GM20000 (cell line): ENCODE data around the gene BACH2.
"Not testable (repeated sequence)": the region's sequence is repeated elsewhere in the genome, so short reads cannot be mapped to it uniquely, and the experiment has no call there.

ENCODE experiments used
- DNase-seq: peaks from one replicate; pipeline ENCODE4 v3.0.0; 2012; ENCODE audit warnings: low spot score
- CTCF ChIP-seq: IDR thresholded peaks from 2 replicates; pipeline ENCODE4 v1.5.1; 2012; ENCODE audit warnings: mild to moderate bottlenecking, control low read depth; ENCODE audit errors: extremely low read depth, missing control alignments

BACH2 gene

DNA sequence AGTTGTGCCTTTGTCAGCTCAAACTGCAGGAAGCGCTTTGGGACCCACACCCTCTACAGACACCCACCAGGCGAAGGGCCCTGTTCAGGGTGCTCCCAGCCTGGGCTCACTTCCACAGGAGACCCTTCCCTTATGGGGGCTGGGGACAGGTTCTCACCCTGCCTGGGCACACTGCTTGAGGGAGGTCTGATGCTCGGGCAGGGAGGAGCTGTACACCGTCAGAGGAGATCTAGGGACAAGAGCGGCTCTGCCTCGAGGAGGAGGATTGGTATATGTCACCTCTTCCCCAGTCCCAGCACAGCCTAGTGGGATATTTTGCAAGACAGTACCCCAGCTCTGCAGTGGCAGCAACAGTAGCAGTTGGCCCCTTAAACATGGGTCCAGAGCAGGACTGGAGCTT is 375.4 kb downstream of the BACH2 start:
- no peak for DNase-seq
- no peak for TF ChIP-seq CTCF

DNA sequence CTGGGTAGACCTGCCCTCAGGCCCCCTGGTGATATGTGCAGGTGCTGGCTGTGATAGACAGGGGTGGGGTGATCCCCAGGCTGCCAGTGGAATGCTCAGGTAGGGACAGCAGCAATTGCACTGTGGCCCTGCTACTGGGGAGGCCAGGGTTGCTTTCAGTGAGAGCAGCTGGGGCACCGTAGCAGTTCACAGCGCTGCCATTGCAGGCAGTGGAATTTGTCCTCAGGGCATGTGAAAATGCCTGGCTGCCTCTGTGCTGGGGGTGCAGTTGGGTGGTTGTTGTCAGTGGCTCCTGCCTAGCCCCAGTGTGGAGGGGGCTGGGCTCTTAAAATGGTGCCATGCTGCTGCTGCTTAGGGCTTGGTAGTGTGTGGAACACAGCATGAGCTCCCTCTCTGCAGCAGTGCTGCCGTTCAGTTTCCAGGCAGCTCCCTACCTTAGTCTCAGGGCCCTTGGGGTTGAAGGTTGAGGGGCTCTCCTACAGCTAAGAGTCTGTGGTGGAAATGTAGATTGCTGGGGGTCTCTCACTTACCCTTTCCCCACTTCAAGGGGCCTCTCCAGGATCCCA is 378.8 kb downstream of the BACH2 start:
- no peak for DNase-seq
- no peak for TF ChIP-seq CTCF

DNA sequence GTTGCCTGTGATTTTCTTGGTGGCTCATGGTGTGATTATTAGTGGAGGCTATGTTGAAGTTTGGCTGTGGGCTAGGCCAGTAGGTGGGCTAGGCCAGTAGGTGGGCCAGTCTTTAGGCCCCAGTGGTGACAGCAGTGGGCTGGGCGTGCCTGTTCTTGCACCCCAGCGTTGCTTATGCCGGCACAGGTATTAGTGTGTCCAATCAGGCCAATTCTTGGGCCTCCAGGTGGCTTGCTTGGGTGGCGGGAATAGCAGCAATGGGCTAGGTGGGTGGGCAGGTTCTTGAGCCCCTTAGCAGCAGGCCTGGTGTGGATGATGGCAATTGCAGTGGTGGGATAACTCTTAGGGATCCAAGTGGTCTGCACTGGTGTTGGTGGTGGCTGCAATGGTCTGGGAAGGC is 379.4 kb downstream of the BACH2 start:
- no peak for DNase-seq
- no peak for TF ChIP-seq CTCF

GRCh38 chr6:89916136-89916920 is 380.3 kb downstream of the BACH2 start:
- no peak for TF ChIP-seq CTCF
- DNase-seq, result no peak

DNA sequence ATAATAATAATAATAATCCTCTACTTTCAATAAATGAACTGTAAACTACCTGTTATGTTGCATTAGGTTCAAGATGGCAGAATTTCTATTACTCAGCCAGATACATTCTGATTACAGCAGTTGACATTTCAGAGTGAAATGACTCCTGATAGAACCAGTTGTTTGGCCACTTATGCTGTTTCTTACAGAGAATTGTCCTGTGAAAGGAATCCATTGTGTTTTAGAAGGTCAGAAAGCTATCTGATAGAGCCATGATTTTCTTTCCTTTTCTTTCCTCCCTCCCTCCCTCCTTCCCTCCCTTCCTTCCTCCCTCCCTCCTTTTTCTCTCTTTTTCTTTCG is 385.8 kb downstream of the BACH2 start:
- no peak for DNase-seq
- TF ChIP-seq CTCF, result no peak

DNA sequence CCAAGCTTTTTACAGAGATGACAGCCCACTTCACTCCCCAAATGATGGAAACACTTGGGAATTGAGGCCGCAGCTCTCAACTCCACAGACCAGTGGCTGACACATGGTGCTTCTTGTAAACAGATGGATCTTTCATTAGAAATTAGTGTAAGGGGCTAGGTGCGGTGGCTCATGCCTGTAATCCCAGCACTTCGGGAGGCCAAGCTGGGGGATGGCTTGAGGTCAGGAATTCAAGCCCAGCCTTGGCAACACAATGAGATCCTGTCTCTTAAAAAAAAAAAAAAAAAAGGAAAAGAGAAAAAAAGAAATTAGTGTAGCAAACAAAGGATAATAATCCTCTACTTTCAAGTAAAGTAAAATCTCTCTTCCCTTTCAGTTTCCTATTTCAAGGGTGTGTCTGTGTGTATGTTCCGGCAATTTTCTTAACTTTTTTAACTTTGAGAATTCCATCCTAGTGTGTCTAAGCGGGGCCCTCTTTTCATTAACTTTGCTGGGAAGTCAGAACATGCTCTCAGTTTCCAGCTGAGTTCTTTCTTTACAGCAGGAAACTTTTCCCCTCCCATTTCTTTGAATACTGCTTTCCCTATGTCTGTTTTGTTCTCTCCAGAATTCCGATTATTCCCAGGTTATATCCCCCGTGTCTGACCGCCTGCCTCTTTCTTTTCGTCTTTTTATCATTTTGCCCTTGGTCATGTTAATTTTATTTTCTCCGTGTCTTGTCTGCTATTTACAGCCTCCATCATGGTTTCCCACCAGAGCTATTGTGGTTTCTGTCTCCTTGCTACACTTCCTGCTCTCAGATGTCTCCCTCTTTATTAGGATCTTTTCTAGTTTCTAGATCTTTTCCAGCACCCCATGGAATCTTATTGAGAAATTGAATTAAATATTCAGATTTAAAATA is 386.4 kb downstream of the BACH2 start:
- DNase-seq, result not testable (repeated sequence)

DNA sequence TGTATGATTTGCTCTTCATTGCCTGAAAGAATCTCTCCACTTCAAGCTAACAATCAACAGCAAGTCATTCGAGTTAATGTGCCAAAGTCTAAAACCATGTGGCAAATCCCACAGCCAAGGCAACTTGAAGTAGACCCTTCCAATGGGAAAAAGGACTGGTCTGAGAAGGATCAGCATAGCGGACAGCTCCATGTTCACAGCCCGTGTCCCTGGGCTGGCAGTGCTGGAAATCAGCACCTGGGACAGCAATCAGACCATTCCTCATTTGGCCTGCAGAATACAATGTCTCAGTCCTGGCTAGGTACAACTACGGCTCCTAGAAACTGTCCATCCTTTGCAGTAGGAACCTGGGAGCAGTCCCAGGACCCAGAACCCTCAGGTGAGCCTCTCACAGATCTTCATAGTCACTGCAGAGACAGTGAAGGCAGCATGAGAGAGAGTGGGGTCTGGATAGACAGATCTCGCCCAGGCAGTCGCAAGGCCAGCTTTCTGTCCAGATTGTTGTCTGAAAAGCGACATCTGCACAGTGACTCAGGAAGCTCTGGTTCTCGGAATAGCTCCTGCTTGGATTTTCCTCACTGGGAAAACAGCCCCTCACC is 401.3 kb downstream of the BACH2 start:
- TF ChIP-seq CTCF, result no peak

More for the DNA sequence above, 401.3 kb downstream of the BACH2 start:
- DNase-seq, result no peak
